Testis (tissue), 3 donors: ENCODE results near the gene CNGB1. TPM values are rescaled to one million over a fixed set of nuclear protein-coding genes. Genes with fewer than 3 reads are reported as not detected.

ENCODE experiments used
- DNase-seq: peaks from one replicate; pipeline ENCODE4 v3.0.0-alpha.2; 2019
- H3K27ac ChIP-seq, 2 donors: fragments of 200-600 bp; sonication (generic); one replicate each; pipeline ENCODE4 v1.5.1; 2019
- H3K27me3 ChIP-seq: fragments of 200-600 bp; sonication (generic); one replicate; pipeline ENCODE4 v1.5.1; 2019
- H3K36me3 ChIP-seq: fragments of 200-600 bp; sonication (generic); one replicate; pipeline ENCODE4 v1.5.1; 2017; ENCODE audit warnings: low read depth; ENCODE audit errors: missing control alignments
- H3K4me1 ChIP-seq: fragments of 200-600 bp; sonication (generic); one replicate; pipeline ENCODE4 v1.5.1; 2019
- H3K4me3 ChIP-seq, 2 donors: fragments of 200-600 bp; sonication (generic); one replicate each; pipeline ENCODE4 v1.5.1; 2017 to 2019
- H3K9me3 ChIP-seq: fragments of 200-600 bp; sonication (generic); one replicate; pipeline ENCODE4 v1.5.1; 2017
- POLR2A ChIP-seq: fragments of 450-650 bp; IDR thresholded peaks from one replicate; pipeline ENCODE4 v1.6.1; 2017; ENCODE audit warnings: antibody characterized with exemption, mild to moderate bottlenecking, moderate library complexity
- WGBS, 2 donors: methylation state at CpG; one replicate each; pipeline ENCODE4 v1.1.5; 2018; 5-methylcytosine and 5-hydroxymethylcytosine counted together
- intact Hi-C: fragments of 100-400 bp; cut with DNase I; formaldehyde crosslinking; loops from one replicate; pipeline ENCODE4 v1.15.1; 2023; ENCODE audit warnings: low total_unique reads
- polyA plus RNA-seq: library from polyadenylated mRNA; stranded (reverse); fragments of 350-450 nt; fragmentation: Illumina TruSeq; extraction: RNeasy Lipid Tissue Mini Kit (QIAGEN cat#74804); gene quantifications from one replicate; pipeline ENCODE4 v1.2.3, GENCODE V29; 2014; ENCODE audit warnings: low read depth, low replicate concordance; ENCODE audit not compliant: insufficient read depth
- total RNA-seq, 2 donors: library from RNA; depleted of rRNA; stranded (reverse); fragments of >200 nt; gene quantifications; one replicate each; pipeline ENCODE4 v1.2.3, GENCODE V29; 2016
- TF ChIP-seq, protein P1 (sequence below), 3 experiments: fragments of 450-650 bp in 2 of 3; fragments of 200-600 bp in 1 of 3; sonication (generic) in 1 of 3; IDR thresholded peaks; one replicate each; pipeline ENCODE4 v1.5.1; 2016 to 2019; ENCODE audit warnings: antibody characterized with exemption in 3 of 3, mild to moderate bottlenecking in 2 of 3, moderate library complexity in 1 of 3

CNGB1 gene
- total and polyA plus RNA-seq, 3 donors from 2014 or later, result 0.76 to 1.2 (median 0.87) TPM

DNA sequence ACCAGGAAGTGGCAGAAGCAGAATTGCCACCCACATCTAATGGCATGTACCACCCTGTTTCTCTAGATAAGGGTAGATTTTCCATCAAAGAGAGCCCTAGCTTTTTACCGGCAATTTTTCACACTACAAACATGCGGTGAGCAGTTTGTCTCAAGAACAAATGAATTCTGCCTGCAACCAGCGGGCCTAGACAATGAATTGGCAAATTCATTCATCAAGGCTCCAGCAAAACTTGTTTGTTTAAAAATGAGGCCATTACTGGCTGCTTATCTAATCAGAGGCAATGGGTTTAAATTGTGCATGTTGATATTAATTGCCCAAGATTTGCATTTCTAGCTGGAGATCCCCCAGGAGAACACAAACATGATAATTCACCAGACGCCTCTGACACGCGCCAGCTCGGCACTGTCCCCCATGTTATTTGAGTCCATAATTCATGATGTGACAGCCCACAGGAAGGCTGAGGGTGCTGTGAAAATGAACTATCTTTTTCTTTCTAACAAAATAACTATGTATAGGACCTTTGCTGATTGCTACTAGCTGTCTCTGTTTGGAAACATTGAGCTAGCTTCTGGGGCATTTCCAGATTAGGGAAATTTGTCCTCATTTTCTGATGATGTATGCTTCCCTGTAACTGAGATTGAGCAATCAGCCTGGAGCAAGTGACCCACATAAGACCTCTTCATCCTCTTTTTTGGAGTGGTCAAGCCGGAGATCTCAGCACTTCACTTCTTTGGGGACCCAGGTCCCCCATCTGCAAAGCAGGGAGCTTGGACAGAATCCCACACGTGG, 80.8 kb downstream of the CNGB1 start:
- Histone ChIP-seq H3K27ac (no peak overlapping the region), H3K36me3 (no peaks in the 10 kb centered on the region), H3K9me3 (no peaks in the 10 kb centered on the region), H3K27me3 (no peaks in the 10 kb centered on the region), H3K4me1 (peaks cover 7% of the 10 kb centered on the region), H3K4me3 (no peak overlapping the region)
- DNase-seq, result no peak
- intact Hi-C loops, result no loop called here
- TF ChIP-seq, protein P1, sequence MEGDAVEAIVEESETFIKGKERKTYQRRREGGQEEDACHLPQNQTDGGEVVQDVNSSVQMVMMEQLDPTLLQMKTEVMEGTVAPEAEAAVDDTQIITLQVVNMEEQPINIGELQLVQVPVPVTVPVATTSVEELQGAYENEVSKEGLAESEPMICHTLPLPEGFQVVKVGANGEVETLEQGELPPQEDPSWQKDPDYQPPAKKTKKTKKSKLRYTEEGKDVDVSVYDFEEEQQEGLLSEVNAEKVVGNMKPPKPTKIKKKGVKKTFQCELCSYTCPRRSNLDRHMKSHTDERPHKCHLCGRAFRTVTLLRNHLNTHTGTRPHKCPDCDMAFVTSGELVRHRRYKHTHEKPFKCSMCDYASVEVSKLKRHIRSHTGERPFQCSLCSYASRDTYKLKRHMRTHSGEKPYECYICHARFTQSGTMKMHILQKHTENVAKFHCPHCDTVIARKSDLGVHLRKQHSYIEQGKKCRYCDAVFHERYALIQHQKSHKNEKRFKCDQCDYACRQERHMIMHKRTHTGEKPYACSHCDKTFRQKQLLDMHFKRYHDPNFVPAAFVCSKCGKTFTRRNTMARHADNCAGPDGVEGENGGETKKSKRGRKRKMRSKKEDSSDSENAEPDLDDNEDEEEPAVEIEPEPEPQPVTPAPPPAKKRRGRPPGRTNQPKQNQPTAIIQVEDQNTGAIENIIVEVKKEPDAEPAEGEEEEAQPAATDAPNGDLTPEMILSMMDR (IDR thresholded peaks at IDR 0.05), result no peak
- TF ChIP-seq POLR2A, result no peak
- WGBS, 2 donors, result 66 to 74% methylated on average over 9 of the region's 9 CpGs

DNA sequence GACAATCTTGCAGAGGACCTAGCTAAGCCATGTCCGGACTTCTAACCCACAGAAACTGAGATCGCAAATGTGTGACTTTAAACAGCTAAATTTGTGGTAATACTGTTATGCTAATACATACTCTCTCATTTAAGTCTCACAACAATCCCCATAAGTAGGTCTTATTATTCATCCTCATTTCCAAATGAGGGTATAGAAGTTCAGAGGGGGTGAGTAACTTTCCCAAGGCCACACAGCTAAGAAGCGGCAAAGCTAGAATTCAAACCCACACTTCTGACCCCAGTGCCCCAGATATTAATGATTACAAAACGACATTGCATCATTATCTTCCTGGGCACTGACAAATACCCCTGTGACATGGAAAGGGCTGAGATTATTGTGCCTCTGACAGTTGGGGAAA, 81.4 kb downstream of the CNGB1 start:
- no peaks in the 10 kb centered on the region for H3K36me3 ChIP-seq
- H3K9me3 ChIP-seq, result no peaks in the 10 kb centered on the region
- H3K4me3 ChIP-seq, result no peak overlapping the region
- no peak overlapping the region for H3K27ac ChIP-seq
- no peak for DNase-seq
- 81 to 82% methylated on average over 4 of the region's 4 CpGs for WGBS, 2 donors
- peaks cover 7% of the 10 kb centered on the region for H3K4me1 ChIP-seq
- no peaks in the 10 kb centered on the region for H3K27me3 ChIP-seq
- no peak for TF ChIP-seq POLR2A
- TF ChIP-seq, protein P1 (IDR thresholded peaks at IDR 0.05), result no peak
- intact Hi-C loops, result no loop called here

DNA sequence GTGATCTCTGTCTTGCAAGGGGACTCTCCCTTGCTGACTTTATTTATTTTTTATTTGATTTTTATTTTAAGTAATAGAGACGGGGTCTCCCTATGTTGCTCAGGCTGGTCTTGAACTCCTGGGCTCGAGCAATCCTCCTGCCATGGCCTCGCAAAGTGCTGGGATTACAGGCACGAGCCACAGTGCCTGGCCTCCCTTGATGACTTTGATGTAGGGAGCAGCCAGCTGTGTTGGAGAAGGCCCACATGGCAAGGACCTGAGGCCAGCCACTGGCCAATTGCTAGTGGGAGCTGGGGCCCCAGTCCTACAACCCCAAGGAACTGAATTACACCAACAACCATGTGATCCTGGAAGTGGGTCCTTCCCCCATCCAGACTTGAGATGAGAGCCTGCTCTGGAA, 81.8 kb downstream of the CNGB1 start:
- intact Hi-C loops, result no loop called here
- no peak for TF ChIP-seq POLR2A
- TF ChIP-seq, protein P1 (IDR thresholded peaks at IDR 0.05), result no peak
- Histone ChIP-seq H3K4me3 (no peak overlapping the region), H3K27ac (no peak overlapping the region), H3K9me3 (no peaks in the 10 kb centered on the region), H3K36me3 (no peaks in the 10 kb centered on the region), H3K27me3 (no peaks in the 10 kb centered on the region), H3K4me1 (peaks cover 9% of the 10 kb centered on the region)
- WGBS, 2 donors, result 78 to 90% methylated on average over 4 of the region's 4 CpGs
- DNase-seq, result no peak

DNA sequence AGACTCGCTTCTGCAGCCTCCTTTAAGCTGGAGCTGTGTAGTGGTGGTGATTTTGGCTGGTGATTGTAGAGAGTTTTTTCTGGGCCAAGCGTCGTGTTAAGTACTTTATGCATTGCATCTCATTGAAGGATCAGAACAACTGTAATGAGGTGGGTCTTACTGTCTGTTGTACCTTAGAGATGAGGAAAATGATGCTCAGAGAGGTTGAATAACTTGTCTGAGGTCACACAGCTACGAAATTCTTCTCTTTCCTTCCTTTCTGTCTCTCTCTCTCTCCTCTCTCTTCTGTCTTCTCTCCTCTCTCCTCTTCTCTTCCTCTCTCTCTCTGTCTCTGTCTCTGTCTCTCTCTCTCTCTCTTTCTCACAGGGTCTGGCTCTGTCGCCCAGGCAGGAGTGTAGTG, 82.8 kb downstream of the CNGB1 start:
- Histone ChIP-seq H3K36me3 (no peaks in the 10 kb centered on the region), H3K27me3 (no peaks in the 10 kb centered on the region), H3K4me1 (peaks cover 11% of the 10 kb centered on the region), H3K4me3 (no peak overlapping the region), H3K9me3 (no peaks in the 10 kb centered on the region), H3K27ac (no peak overlapping the region)
- DNase-seq, result no peak
- WGBS, 2 donors, result 88 to 92% methylated on average over 5 of the region's 5 CpGs
- intact Hi-C loops, result no loop called here
- no peak for TF ChIP-seq POLR2A

DNA sequence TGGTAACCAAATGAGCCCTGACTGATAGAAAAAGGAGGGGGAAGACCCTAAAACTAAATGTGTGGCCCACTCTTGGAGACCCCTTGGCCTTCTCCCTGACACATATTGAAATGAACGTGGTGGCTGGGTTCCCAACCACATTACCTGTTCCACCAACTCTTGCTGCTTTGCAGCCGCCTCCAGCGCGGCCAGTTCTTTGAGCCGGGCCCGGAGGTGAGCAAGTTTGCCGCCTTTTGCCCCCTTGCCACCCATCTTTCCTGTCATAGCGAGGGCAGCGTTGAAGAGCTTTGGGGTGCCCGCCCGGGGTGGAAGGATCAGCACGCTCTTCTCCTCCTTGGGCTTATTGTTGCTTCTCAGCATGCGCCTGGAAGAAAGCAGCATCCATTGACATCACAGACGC, 83.2 kb downstream of the CNGB1 start:
- intact Hi-C loops, result no loop called here
- TF ChIP-seq, protein P1 (IDR thresholded peaks at IDR 0.05), result no peak
- TF ChIP-seq POLR2A, result no peak
- Histone ChIP-seq H3K4me1 (peaks cover 11% of the 10 kb centered on the region), H3K27ac (no peak overlapping the region), H3K36me3 (no peaks in the 10 kb centered on the region), H3K9me3 (no peaks in the 10 kb centered on the region), H3K4me3 (no peak overlapping the region), H3K27me3 (no peaks in the 10 kb centered on the region)
- WGBS, 2 donors, result 94 to 96% methylated on average over 14 of the region's 14 CpGs
- DNase-seq, result no peak
